SW 1271 (cell line): ENCODE measurements around the gene NKAIN2.
"Not testable (repeated sequence)": the region's sequence is repeated elsewhere in the genome, so short reads cannot be mapped to it uniquely, and the experiment has no call there.

ENCODE experiments used
- DNase-seq, 2 experiments: peaks; one replicate each; lab custom pipeline; 2025; lab: John Stamatoyannopoulos, UW

The NKAIN2 gene

GRCh38 chr6:123895806-123896205 lies 92.1 kb downstream of the NKAIN2 start:
- no peak for DNase-seq

GRCh38 chr6:123896869-123897268 lies 93.2 kb downstream of the NKAIN2 start:
- DNase-seq, result no peak

- DNase-seq, result no peak
These were observed 94.3 kb downstream of the NKAIN2 start for GRCh38 chr6:123897965-123898364.

GRCh38 chr6:123898665-123899064 lies 95.0 kb downstream of the NKAIN2 start:
- no peak for DNase-seq

- DNase-seq, result no peak
These were observed 96.1 kb downstream of the NKAIN2 start for GRCh38 chr6:123899745-123900144.

GRCh38 chr6:123901436-123901835 lies 97.8 kb downstream of the NKAIN2 start:
- DNase-seq, result no peak

- DNase-seq, result no peak
These were observed 99.2 kb downstream of the NKAIN2 start for GRCh38 chr6:123902738-123903313.

- DNase-seq, result no peak
These were observed 100.6 kb downstream of the NKAIN2 start for GRCh38 chr6:123904228-123904627.

- no peak for DNase-seq
These were observed 105.1 kb downstream of the NKAIN2 start for GRCh38 chr6:123908797-123909196.

GRCh38 chr6:123909989-123910388 lies 106.3 kb downstream of the NKAIN2 start:
- no peak for DNase-seq

GRCh38 chr6:123913863-123914262 lies 110.2 kb downstream of the NKAIN2 start:
- no peak for DNase-seq

- not testable (repeated sequence) for DNase-seq
These were observed 119.7 kb downstream of the NKAIN2 start for GRCh38 chr6:123923379-123923778.

GRCh38 chr6:123925350-123925749 lies 121.7 kb downstream of the NKAIN2 start:
- DNase-seq, result no peak

GRCh38 chr6:123925842-123926399 lies 122.3 kb downstream of the NKAIN2 start:
- DNase-seq, result no peak

GRCh38 chr6:123928529-123928928 lies 124.9 kb downstream of the NKAIN2 start:
- DNase-seq, result no peak

GRCh38 chr6:123931928-123932327 lies 128.3 kb downstream of the NKAIN2 start:
- DNase-seq, result no peak

GRCh38 chr6:123940551-123940950 lies 136.9 kb downstream of the NKAIN2 start:
- no peak for DNase-seq

- DNase-seq, result no peak
These were observed 138.2 kb downstream of the NKAIN2 start for GRCh38 chr6:123941855-123942254.

GRCh38 chr6:123945386-123945785 lies 141.7 kb downstream of the NKAIN2 start:
- no peak for DNase-seq

GRCh38 chr6:123953920-123954319 lies 150.3 kb downstream of the NKAIN2 start:
- no peak for DNase-seq

- no peak for DNase-seq
These were observed 153.0 kb downstream of the NKAIN2 start for GRCh38 chr6:123956492-123957139.

GRCh38 chr6:123962508-123962907 lies 158.8 kb downstream of the NKAIN2 start:
- DNase-seq, result no peak

- DNase-seq, result no peak
These were observed 162.2 kb downstream of the NKAIN2 start for GRCh38 chr6:123965894-123966293.

GRCh38 chr6:123966618-123967017 lies 163.0 kb downstream of the NKAIN2 start:
- DNase-seq, result no peak
